Sigmoid colon (tissue), 4 donors: ENCODE measurements around the gene C19orf38.

ENCODE experiments used
- POLR2A ChIP-seq, 2 donors: fragments of 450-650 bp; IDR thresholded peaks; one replicate each; pipeline ENCODE4 v1.6.1; 2016; ENCODE audit warnings: antibody characterized with exemption in 2 of 2, mild to moderate bottlenecking in 2 of 2, moderate library complexity in 2 of 2
- POLR2AphosphoS5 ChIP-seq, 4 donors: sonication (generic); formaldehyde crosslinking; IDR thresholded peaks; one replicate each; pipeline ENCODE4 v1.6.1; 2017; ENCODE audit warnings: antibody characterized with exemption in 4 of 4
- TF ChIP-seq, protein P1 (sequence below), 4 experiments: fragments of 450-650 bp in 3 of 4; fragments of 200-600 bp in 1 of 4; IDR thresholded peaks; one replicate each; pipeline ENCODE4 v1.5.1; 2016 to 2019; ENCODE audit warnings: antibody characterized with exemption in 4 of 4, mild to moderate bottlenecking in 3 of 4, moderate library complexity in 2 of 4

DNA sequence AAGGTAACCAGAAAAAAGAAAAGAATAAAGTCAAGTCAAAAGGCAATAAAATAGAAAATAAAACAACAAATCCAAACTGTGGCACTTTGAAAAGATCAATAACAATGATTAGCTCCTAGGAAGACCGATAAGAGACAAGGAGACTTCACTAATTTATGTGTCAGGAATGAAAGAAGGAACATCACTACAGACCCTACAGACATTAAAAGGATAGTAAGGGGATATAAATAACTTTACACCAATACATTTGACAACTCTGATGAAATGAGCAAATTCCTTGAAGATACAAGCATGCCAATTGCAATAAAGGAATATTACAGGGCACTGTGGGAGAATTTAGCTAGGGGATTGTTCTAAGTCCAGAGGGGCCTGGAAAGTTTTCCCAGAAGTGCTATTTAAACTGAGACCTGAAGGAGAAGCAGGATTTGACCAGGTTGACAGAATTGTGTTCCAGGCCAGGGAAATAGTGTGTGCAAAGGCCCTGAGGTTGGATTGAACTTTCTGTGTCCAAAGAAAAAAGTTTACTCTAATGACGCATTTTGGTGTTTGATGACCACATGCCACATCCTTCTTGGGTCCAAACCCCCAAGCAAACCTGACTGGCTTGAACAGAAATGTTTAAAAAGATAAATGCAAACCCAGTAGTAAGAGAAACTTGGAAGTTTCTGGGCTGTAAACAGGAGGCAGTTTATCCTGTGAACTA lies 1.6 kb upstream of the C19orf38 start:
- TF ChIP-seq POLR2AphosphoS5 (IDR thresholded peaks at IDR 0.05) (no peak), POLR2A (IDR thresholded peaks at IDR 0.05) (no peak)
- TF ChIP-seq, protein P1, sequence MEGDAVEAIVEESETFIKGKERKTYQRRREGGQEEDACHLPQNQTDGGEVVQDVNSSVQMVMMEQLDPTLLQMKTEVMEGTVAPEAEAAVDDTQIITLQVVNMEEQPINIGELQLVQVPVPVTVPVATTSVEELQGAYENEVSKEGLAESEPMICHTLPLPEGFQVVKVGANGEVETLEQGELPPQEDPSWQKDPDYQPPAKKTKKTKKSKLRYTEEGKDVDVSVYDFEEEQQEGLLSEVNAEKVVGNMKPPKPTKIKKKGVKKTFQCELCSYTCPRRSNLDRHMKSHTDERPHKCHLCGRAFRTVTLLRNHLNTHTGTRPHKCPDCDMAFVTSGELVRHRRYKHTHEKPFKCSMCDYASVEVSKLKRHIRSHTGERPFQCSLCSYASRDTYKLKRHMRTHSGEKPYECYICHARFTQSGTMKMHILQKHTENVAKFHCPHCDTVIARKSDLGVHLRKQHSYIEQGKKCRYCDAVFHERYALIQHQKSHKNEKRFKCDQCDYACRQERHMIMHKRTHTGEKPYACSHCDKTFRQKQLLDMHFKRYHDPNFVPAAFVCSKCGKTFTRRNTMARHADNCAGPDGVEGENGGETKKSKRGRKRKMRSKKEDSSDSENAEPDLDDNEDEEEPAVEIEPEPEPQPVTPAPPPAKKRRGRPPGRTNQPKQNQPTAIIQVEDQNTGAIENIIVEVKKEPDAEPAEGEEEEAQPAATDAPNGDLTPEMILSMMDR (IDR thresholded peaks at IDR 0.05), result no peak
